ENCODE measurements around the gene COA8.
A peak's percentile ranks its signal among the peaks of the same experiment; 100 is the strongest.
"Not testable (repeated sequence)": the region's sequence is repeated elsewhere in the genome, so short reads cannot be mapped to it uniquely, and the experiment has no call there.

The COA8 gene

GRCh38 chr14:103521438-103521950, 41.3 kb upstream of the COA8 start:
- H3K36me3 ChIP-seq = peaks cover 26% of the 10 kb centered on the region
- H3K4me3 ChIP-seq (ENCODE audit: low read depth, low read length) = peak overlapping the region; percentile 78
- H3K4me1 ChIP-seq = peaks cover 28% of the 10 kb centered on the region
- no peak for TF ChIP-seq CTCF (IDR thresholded peaks at IDR 0.05; ENCODE audit: low read depth, low read length)
- H3K27me3 ChIP-seq = peaks cover 10% of the 10 kb centered on the region
- DNase-seq = no peak
- no peaks in the 10 kb centered on the region for H3K9me3 ChIP-seq

- no peaks in the 10 kb centered on the region for H3K9me3 ChIP-seq
- no peak for TF ChIP-seq CTCF (IDR thresholded peaks at IDR 0.05; ENCODE audit: low read depth, low read length)
- peaks cover 26% of the 10 kb centered on the region for H3K36me3 ChIP-seq
- DNase-seq = peak; percentile 61
- H3K4me3 ChIP-seq (ENCODE audit: low read depth, low read length) = peak overlapping the region; percentile 78
- H3K4me1 ChIP-seq = peaks cover 28% of the 10 kb centered on the region
- peaks cover 10% of the 10 kb centered on the region for H3K27me3 ChIP-seq
Observed at GRCh38 chr14:103521951-103522563, 40.7 kb upstream of the COA8 start.

- Histone ChIP-seq H3K36me3 (peaks cover 26% of the 10 kb centered on the region), H3K27me3 (peaks cover 10% of the 10 kb centered on the region), H3K4me3 (ENCODE audit: low read depth, low read length) (peak within 1 kb of the TSS; percentile 78), H3K9me3 (no peaks in the 10 kb centered on the region), H3K4me1 (peaks cover 31% of the 10 kb centered on the region)
- no peak for TF ChIP-seq CTCF (IDR thresholded peaks at IDR 0.05; ENCODE audit: low read depth, low read length)
- peak; percentile 88 for DNase-seq
Observed at GRCh38 chr14:103522649-103523574, 39.8 kb upstream of the COA8 start, which contains the start of gene CKB. CKB (minus strand) TSS chr14:103522830; CDS start chr14:103522493, 337 bp downstream.

- no peak for TF ChIP-seq CTCF (IDR thresholded peaks at IDR 0.05; ENCODE audit: low read depth, low read length)
- no peak overlapping the region for H3K4me3 ChIP-seq (ENCODE audit: low read depth, low read length)
- H3K36me3 ChIP-seq = peaks cover 26% of the 10 kb centered on the region
- H3K27me3 ChIP-seq = peaks cover 10% of the 10 kb centered on the region
- H3K4me1 ChIP-seq = peaks cover 33% of the 10 kb centered on the region
- no peak for DNase-seq
- no peaks in the 10 kb centered on the region for H3K9me3 ChIP-seq
Observed at GRCh38 chr14:103523575-103523954, 39.2 kb upstream of the COA8 start.

- Histone ChIP-seq H3K36me3 (peaks cover 23% of the 10 kb centered on the region), H3K4me3 (ENCODE audit: low read depth, low read length) (no peak overlapping the region), H3K27me3 (peaks cover 10% of the 10 kb centered on the region), H3K9me3 (no peaks in the 10 kb centered on the region), H3K4me1 (peaks cover 27% of the 10 kb centered on the region)
- no peak for TF ChIP-seq CTCF (IDR thresholded peaks at IDR 0.05; ENCODE audit: low read depth, low read length)
- DNase-seq = no peak
Observed at GRCh38 chr14:103524002-103524935, 38.5 kb upstream of the COA8 start.

- peaks cover 13% of the 10 kb centered on the region for H3K4me1 ChIP-seq
- not testable (repeated sequence) for DNase-seq; H3K4me3 ChIP-seq (ENCODE audit: low read depth, low read length)
Observed at GRCh38 chr14:103525430-103526246, 37.1 kb upstream of the COA8 start.

More at GRCh38 chr14:103525430-103526246, 37.1 kb upstream of the COA8 start:
- H3K27me3 ChIP-seq = peaks cover 10% of the 10 kb centered on the region
- peaks cover 18% of the 10 kb centered on the region for H3K36me3 ChIP-seq
- not testable (repeated sequence) for H3K9me3 ChIP-seq
